GM12878 (cell line): ENCODE measurements around the gene PPM1E. TPM values are rescaled to one million over a fixed set of nuclear protein-coding genes. Genes with fewer than 3 reads are reported as not detected.

Experiments used
- BHLHE40 ChIP-seq, 2 experiments: fragments of 450-650 bp in 1 of 2; IDR thresholded peaks; 2 replicates each; pipeline ENCODE4 v1.6.1; 2011 to 2017; ENCODE audit warnings: low read depth in 2 of 2, borderline replicate concordance in 1 of 2, improper control_type of control experiment in 1 of 2, low read length in 1 of 2, mild to moderate bottlenecking in 1 of 2
- CBX5 ChIP-seq: sonication (generic); IDR thresholded peaks from 2 replicates; pipeline ENCODE4 v1.6.1; 2016; ENCODE audit warnings: low read depth, moderate library complexity, mild to moderate bottlenecking, inconsistent platforms
- CHD1 ChIP-seq: IDR thresholded peaks from 2 replicates; pipeline ENCODE4 v1.6.1; 2012; ENCODE audit warnings: low read depth, low read length, improper control_type of control experiment
- EZH2 ChIP-seq: IDR thresholded peaks from 2 replicates; pipeline ENCODE4 v1.6.1; 2012; ENCODE audit warnings: low read depth, mild to moderate bottlenecking, control low read depth, inconsistent platforms, low read length, borderline replicate concordance; ENCODE audit not compliant: control insufficient read depth
- NFXL1 ChIP-seq: fragments of 450-650 bp; IDR thresholded peaks from 2 replicates; pipeline ENCODE4 v1.6.1; 2017; ENCODE audit warnings: antibody characterized with exemption, mild to moderate bottlenecking, borderline replicate concordance
- NR2C1 ChIP-seq: fragments of 450-650 bp; IDR thresholded peaks from 2 replicates; pipeline ENCODE4 v1.6.1; 2017; ENCODE audit warnings: antibody characterized with exemption, mild to moderate bottlenecking, moderate library complexity
- STAT1 ChIP-seq: fragments of 450-650 bp; conservative IDR thresholded peaks from 2 replicates; pipeline ENCODE4 v1.6.1; 2014; ENCODE audit warnings: antibody characterized with exemption, mild to moderate bottlenecking
- ZNF24 ChIP-seq: fragments of 450-650 bp; IDR thresholded peaks from 2 replicates; pipeline ENCODE4 v1.6.1; 2017; ENCODE audit warnings: antibody characterized with exemption, mild to moderate bottlenecking
- polyA plus RNA-seq, 11 experiments: library from polyadenylated mRNA; depleted of rRNA in 4 of 11; unstranded in 6 of 11; stranded (reverse) in 5 of 11; fragments of >200 nt; fragmentation: Nextera tagmentation in 4 of 11; fragmentation: Illumina TruSeq in 1 of 11; extraction: Ambion mirVana in 4 of 11; extraction: Trizol in 1 of 11; gene quantifications; 1 replicate in 1 of 11; 2 replicates in 10 of 11; pipeline versions ENCODE4 v1.2.1 to v1.2.3, GENCODE V29; 2011 to 2016; ENCODE audit warnings: inconsistent platforms in 2 of 11, missing spikeins in 2 of 11, low read depth in 1 of 11
- total RNA-seq, 4 experiments: library from RNA; depleted of rRNA in 3 of 4; stranded (reverse); fragments of >200 nt in 3 of 4; fragmentation: Illumina TruSeq in 1 of 4; extraction: Trizol in 1 of 4; gene quantifications; 2 replicates each; pipeline versions ENCODE4 v1.2.1 to v1.2.3, GENCODE V29; 2013 to 2021
- TF ChIP-seq, protein P1 (sequence below): fragments of 150-350 bp; IDR thresholded peaks from 2 replicates; pipeline ENCODE4 v1.6.1; 2016; ENCODE audit warnings: low read depth, low read length
- TF ChIP-seq, protein P2 (sequence below): fragments of 450-650 bp; IDR thresholded peaks from 2 replicates; pipeline ENCODE4 v1.6.1; 2017; ENCODE audit warnings: mild to moderate bottlenecking, low read depth, inconsistent platforms; ENCODE audit not compliant: poor library complexity, severe bottlenecking

PPM1E gene
- total and polyA plus RNA-seq, 10 of the 15 experiments (the other 5 are each of a cell fraction or from before 2014, with no cell fraction given) = 0.07 to 0.28 (median 0.16) TPM

DNA sequence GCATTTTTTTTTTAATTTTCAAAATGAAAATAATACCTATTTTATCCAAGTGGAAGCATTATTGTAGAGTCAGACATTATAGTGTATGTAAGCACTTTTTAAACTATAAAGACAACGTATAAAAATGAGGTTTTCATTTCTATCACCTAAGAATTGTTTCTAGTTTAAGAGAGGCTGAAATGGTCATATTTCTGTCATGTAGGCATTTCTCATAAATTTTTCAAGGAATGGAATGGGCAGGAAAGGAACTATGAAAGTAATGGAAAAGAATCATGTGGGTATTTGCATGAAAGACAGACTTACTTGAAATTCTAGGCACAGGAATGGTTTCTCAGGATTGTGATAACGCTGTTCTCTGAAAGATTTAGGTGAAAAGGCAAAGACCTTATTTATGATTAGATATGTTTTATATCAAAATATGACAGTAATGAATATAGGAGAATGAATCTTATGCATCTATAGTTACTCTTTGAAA lies 67.4 kb downstream of the PPM1E start (continued):
- no peak for TF ChIP-seq EZH2
- no peak for TF ChIP-seq BHLHE40 (IDR thresholded peaks at IDR 0.05; ENCODE audit: borderline replicate concordance in 1 of 2, low read depth in 2 of 2, low read length in 1 of 2)
- no peak for TF ChIP-seq CHD1
- TF ChIP-seq, protein P1, sequence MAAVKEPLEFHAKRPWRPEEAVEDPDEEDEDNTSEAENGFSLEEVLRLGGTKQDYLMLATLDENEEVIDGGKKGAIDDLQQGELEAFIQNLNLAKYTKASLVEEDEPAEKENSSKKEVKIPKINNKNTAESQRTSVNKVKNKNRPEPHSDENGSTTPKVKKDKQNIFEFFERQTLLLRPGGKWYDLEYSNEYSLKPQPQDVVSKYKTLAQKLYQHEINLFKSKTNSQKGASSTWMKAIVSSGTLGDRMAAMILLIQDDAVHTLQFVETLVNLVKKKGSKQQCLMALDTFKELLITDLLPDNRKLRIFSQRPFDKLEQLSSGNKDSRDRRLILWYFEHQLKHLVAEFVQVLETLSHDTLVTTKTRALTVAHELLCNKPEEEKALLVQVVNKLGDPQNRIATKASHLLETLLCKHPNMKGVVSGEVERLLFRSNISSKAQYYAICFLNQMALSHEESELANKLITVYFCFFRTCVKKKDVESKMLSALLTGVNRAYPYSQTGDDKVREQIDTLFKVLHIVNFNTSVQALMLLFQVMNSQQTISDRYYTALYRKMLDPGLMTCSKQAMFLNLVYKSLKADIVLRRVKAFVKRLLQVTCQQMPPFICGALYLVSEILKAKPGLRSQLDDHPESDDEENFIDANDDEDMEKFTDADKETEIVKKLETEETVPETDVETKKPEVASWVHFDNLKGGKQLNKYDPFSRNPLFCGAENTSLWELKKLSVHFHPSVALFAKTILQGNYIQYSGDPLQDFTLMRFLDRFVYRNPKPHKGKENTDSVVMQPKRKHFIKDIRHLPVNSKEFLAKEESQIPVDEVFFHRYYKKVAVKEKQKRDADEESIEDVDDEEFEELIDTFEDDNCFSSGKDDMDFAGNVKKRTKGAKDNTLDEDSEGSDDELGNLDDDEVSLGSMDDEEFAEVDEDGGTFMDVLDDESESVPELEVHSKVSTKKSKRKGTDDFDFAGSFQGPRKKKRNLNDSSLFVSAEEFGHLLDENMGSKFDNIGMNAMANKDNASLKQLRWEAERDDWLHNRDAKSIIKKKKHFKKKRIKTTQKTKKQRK = no peak
- no peak for TF ChIP-seq ZNF24
- TF ChIP-seq, protein P2, sequence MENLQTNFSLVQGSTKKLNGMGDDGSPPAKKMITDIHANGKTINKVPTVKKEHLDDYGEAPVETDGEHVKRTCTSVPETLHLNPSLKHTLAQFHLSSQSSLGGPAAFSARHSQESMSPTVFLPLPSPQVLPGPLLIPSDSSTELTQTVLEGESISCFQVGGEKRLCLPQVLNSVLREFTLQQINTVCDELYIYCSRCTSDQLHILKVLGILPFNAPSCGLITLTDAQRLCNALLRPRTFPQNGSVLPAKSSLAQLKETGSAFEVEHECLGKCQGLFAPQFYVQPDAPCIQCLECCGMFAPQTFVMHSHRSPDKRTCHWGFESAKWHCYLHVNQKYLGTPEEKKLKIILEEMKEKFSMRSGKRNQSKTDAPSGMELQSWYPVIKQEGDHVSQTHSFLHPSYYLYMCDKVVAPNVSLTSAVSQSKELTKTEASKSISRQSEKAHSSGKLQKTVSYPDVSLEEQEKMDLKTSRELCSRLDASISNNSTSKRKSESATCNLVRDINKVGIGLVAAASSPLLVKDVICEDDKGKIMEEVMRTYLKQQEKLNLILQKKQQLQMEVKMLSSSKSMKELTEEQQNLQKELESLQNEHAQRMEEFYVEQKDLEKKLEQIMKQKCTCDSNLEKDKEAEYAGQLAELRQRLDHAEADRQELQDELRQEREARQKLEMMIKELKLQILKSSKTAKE = no peak
- no peak for TF ChIP-seq CBX5
- TF ChIP-seq STAT1 = no peak
- TF ChIP-seq NR2C1 = no peak
- no peak for TF ChIP-seq NFXL1
- TF ChIP-seq, all 136 proteins: peak for 0
